GM23338 (cell line): ENCODE results near the gene DLX5. TPM values are rescaled to one million over a fixed set of nuclear protein-coding genes. Genes with fewer than 3 reads are reported as not detected.

Experiments used
- ATAC-seq: fragments of 200-7000 bp; cut with Tn5 transposase; 3 replicates; pipeline ENCODE4 v1.9.1; 2020
- DNase-seq: peaks from one replicate; pipeline ENCODE4 v3.0.0-alpha.2; 2015; ENCODE audit warnings: low spot score
- H2AFZ ChIP-seq: fragments of 200-600 bp; sonication (generic); 2 replicates; pipeline ENCODE4 v1.8.0; 2016; ENCODE audit warnings: antibody characterized with exemption, mild to moderate bottlenecking, moderate library complexity
- H3F3A ChIP-seq: fragments of 200-600 bp; sonication (generic); replicated peaks from 2 replicates; pipeline ENCODE4 v1.8.0; 2017; ENCODE audit warnings: antibody characterized with exemption, mixed run types, low read depth
- H3K27ac ChIP-seq: fragments of 200-600 bp; sonication (generic); 2 replicates; pipeline ENCODE4 v1.6.1; 2016; ENCODE audit warnings: low read depth
- H3K27me3 ChIP-seq: fragments of 200-600 bp; sonication (generic); 2 replicates; pipeline ENCODE4 v1.8.0; 2016; ENCODE audit warnings: mild to moderate bottlenecking, mixed run types, moderate library complexity; ENCODE audit not compliant: insufficient read depth
- H3K36me3 ChIP-seq: fragments of 200-600 bp; sonication (generic); 2 replicates; pipeline ENCODE4 v1.8.0; 2016; ENCODE audit warnings: mild to moderate bottlenecking; ENCODE audit not compliant: insufficient read depth
- H3K4me1 ChIP-seq: fragments of 200-600 bp; sonication (generic); 2 replicates; pipeline ENCODE4 v1.8.0; 2016; ENCODE audit warnings: mild to moderate bottlenecking, moderate library complexity; ENCODE audit not compliant: insufficient read depth
- H3K4me2 ChIP-seq: fragments of 200-600 bp; sonication (generic); 2 replicates; pipeline ENCODE4 v1.7.1; 2017; ENCODE audit warnings: mixed run types
- H3K4me3 ChIP-seq: fragments of 200-600 bp; sonication (generic); 2 replicates; pipeline ENCODE4 v1.6.1; 2016; ENCODE audit warnings: mixed run types
- H3K79me2 ChIP-seq: fragments of 200-600 bp; sonication (generic); replicated peaks from 2 replicates; pipeline ENCODE4 v1.8.0; 2017; ENCODE audit warnings: mild to moderate bottlenecking; ENCODE audit not compliant: insufficient read depth
- H3K9me2 ChIP-seq: fragments of 200-600 bp; sonication (generic); 2 replicates; pipeline ENCODE4 v1.8.0; 2017; ENCODE audit not compliant: insufficient read depth
- H4K20me1 ChIP-seq: fragments of 200-600 bp; sonication (generic); replicated peaks from 2 replicates; pipeline ENCODE4 v1.8.0; 2017; ENCODE audit warnings: mild to moderate bottlenecking; ENCODE audit not compliant: insufficient read depth
- H3K27ac Mint-ChIP-seq: 2 replicates; pipeline ENCODE4 v1.8.0; 2020; ENCODE audit warnings: inconsistent platforms, mild to moderate bottlenecking, moderate library complexity, mixed read lengths
- H3K27me3 Mint-ChIP-seq: 3 replicates; pipeline ENCODE4 v1.8.0; 2022; ENCODE audit warnings: low read depth, mild to moderate bottlenecking, moderate library complexity, mixed read lengths, inconsistent platforms; ENCODE audit not compliant: insufficient read depth, poor library complexity
- H3K36me3 Mint-ChIP-seq: 3 replicates; pipeline ENCODE4 v1.8.0; 2021; ENCODE audit warnings: low read depth, mild to moderate bottlenecking, inconsistent platforms, moderate library complexity, mixed read lengths
- H3K4me1 Mint-ChIP-seq: 3 replicates; pipeline ENCODE4 v1.8.0; 2020; ENCODE audit warnings: mild to moderate bottlenecking, inconsistent platforms, mixed read lengths
- H3K4me3 Mint-ChIP-seq: 3 replicates; pipeline ENCODE4 v1.8.0; 2021; ENCODE audit warnings: moderate library complexity, mild to moderate bottlenecking, inconsistent platforms, mixed read lengths
- H3K9me3 Mint-ChIP-seq: 3 replicates; pipeline ENCODE4 v1.8.0; 2020; ENCODE audit warnings: moderate library complexity, mild to moderate bottlenecking, inconsistent platforms, mixed read lengths
- CREB1 ChIP-seq: fragments of 250-450 bp; sonication (Bioruptor Pico); IDR thresholded peaks from 2 replicates; pipeline ENCODE4 v1.5.0; 2020; ENCODE audit warnings: low read depth, mild to moderate bottlenecking, moderate library complexity
- ETS1 ChIP-seq: IDR thresholded peaks from 2 replicates; pipeline ENCODE4 v1.6.1; 2016; ENCODE audit warnings: antibody characterized with exemption
- EZH2 ChIP-seq: fragments of 200-600 bp; sonication (generic); IDR thresholded peaks from one replicate; pipeline ENCODE4 v1.8.0; 2017; ENCODE audit warnings: antibody characterized with exemption, mild to moderate bottlenecking, low read depth; ENCODE audit not compliant: unreplicated experiment
- EZH2phosphoT487 ChIP-seq: fragments of 200-600 bp; sonication (generic); IDR thresholded peaks from one replicate; pipeline ENCODE4 v1.8.1; 2018; ENCODE audit warnings: antibody characterized with exemption; ENCODE audit not compliant: unreplicated experiment
- JUNB ChIP-seq: IDR thresholded peaks from one replicate; pipeline ENCODE4 v1.6.1; 2016; ENCODE audit warnings: antibody characterized with exemption; ENCODE audit not compliant: unreplicated experiment
- POLR2AphosphoS5 ChIP-seq: IDR thresholded peaks from 2 replicates; pipeline ENCODE4 v1.6.1; 2016; ENCODE audit warnings: antibody characterized with exemption, low read depth
- ZNF114 ChIP-seq: fragments of 250-450 bp; sonication (Bioruptor Pico); IDR thresholded peaks from 2 replicates; pipeline ENCODE4 v1.5.0; 2020; ENCODE audit warnings: mild to moderate bottlenecking, moderate library complexity
- polyA plus RNA-seq: library from polyadenylated mRNA; unstranded; fragments of >200 nt; fragmentation: Nextera tagmentation; extraction: Ambion mirVana; gene quantifications from 2 replicates; pipeline ENCODE4 v1.2.1, GENCODE V29; 2016
- total RNA-seq: library from RNA; depleted of rRNA; stranded (reverse); fragments of >200 nt; shearing (Covaris generic); gene quantifications from 2 replicates; pipeline ENCODE4 v1.2.3, GENCODE V29; 2014
- TF ChIP-seq, protein P1 (sequence below): fragments of 250-450 bp; sonication (Bioruptor Pico); IDR thresholded peaks from 2 replicates; pipeline ENCODE4 v1.5.0; 2020; ENCODE audit warnings: mild to moderate bottlenecking, moderate library complexity
- TF ChIP-seq, protein P2 (sequence below), 2 experiments: fragments of 200-600 bp in 1 of 2; sonication (generic) in 1 of 2; conservative IDR thresholded peaks; 2 replicates each; pipeline versions ENCODE4 v1.5.1 to v1.6.1; 2016 to 2017; ENCODE audit warnings: antibody characterized with exemption in 2 of 2, low read depth in 2 of 2, mild to moderate bottlenecking in 2 of 2, moderate library complexity in 1 of 2

The DLX5 gene
- total and polyA plus RNA-seq, 2 experiments from 2014 or later = not detected

- Mint-ChIP-seq H3K9me3 (peaks cover 7% of the 10 kb centered on the region; the same call in 1 of the 3 replicates), H3K27me3 (peaks cover 100% of the 10 kb centered on the region), H3K4me1 (peaks cover 75% of the 10 kb centered on the region), H3K36me3 (no peaks in the 10 kb centered on the region; the same call in 2 of the 3 replicates), H3K27ac (no peak overlapping the region), H3K4me3 (peak overlapping the region; percentile 44)
- Histone ChIP-seq H3K4me1 (peaks cover 81% of the 10 kb centered on the region), H3K27me3 (peaks cover 100% of the 10 kb centered on the region), H4K20me1 (peaks cover 25% of the 10 kb centered on the region), H3K4me2 (peak overlapping the region; percentile 90), H3K4me3 (peak overlapping the region; percentile 58), H3F3A (peaks cover 44% of the 10 kb centered on the region), H3K79me2 (no peaks in the 10 kb centered on the region), H3K9me2 (no peaks in the 10 kb centered on the region), H3K36me3 (no peaks in the 10 kb centered on the region), H3K27ac (no peak overlapping the region), H2AFZ (no peak overlapping the region; the same call in 1 of the 2 replicates)
- ATAC-seq (no peak), DNase-seq (peak; percentile 63)
- TF ChIP-seq ETS1 (no peak), POLR2AphosphoS5 (no peak), JUNB (no peak), ZNF114 (no peak), EZH2 (peak; percentile 95), EZH2phosphoT487 (peak; percentile 81), CREB1 (CRISPR knock-in tag) (no peak)
- TF ChIP-seq, protein P1, sequence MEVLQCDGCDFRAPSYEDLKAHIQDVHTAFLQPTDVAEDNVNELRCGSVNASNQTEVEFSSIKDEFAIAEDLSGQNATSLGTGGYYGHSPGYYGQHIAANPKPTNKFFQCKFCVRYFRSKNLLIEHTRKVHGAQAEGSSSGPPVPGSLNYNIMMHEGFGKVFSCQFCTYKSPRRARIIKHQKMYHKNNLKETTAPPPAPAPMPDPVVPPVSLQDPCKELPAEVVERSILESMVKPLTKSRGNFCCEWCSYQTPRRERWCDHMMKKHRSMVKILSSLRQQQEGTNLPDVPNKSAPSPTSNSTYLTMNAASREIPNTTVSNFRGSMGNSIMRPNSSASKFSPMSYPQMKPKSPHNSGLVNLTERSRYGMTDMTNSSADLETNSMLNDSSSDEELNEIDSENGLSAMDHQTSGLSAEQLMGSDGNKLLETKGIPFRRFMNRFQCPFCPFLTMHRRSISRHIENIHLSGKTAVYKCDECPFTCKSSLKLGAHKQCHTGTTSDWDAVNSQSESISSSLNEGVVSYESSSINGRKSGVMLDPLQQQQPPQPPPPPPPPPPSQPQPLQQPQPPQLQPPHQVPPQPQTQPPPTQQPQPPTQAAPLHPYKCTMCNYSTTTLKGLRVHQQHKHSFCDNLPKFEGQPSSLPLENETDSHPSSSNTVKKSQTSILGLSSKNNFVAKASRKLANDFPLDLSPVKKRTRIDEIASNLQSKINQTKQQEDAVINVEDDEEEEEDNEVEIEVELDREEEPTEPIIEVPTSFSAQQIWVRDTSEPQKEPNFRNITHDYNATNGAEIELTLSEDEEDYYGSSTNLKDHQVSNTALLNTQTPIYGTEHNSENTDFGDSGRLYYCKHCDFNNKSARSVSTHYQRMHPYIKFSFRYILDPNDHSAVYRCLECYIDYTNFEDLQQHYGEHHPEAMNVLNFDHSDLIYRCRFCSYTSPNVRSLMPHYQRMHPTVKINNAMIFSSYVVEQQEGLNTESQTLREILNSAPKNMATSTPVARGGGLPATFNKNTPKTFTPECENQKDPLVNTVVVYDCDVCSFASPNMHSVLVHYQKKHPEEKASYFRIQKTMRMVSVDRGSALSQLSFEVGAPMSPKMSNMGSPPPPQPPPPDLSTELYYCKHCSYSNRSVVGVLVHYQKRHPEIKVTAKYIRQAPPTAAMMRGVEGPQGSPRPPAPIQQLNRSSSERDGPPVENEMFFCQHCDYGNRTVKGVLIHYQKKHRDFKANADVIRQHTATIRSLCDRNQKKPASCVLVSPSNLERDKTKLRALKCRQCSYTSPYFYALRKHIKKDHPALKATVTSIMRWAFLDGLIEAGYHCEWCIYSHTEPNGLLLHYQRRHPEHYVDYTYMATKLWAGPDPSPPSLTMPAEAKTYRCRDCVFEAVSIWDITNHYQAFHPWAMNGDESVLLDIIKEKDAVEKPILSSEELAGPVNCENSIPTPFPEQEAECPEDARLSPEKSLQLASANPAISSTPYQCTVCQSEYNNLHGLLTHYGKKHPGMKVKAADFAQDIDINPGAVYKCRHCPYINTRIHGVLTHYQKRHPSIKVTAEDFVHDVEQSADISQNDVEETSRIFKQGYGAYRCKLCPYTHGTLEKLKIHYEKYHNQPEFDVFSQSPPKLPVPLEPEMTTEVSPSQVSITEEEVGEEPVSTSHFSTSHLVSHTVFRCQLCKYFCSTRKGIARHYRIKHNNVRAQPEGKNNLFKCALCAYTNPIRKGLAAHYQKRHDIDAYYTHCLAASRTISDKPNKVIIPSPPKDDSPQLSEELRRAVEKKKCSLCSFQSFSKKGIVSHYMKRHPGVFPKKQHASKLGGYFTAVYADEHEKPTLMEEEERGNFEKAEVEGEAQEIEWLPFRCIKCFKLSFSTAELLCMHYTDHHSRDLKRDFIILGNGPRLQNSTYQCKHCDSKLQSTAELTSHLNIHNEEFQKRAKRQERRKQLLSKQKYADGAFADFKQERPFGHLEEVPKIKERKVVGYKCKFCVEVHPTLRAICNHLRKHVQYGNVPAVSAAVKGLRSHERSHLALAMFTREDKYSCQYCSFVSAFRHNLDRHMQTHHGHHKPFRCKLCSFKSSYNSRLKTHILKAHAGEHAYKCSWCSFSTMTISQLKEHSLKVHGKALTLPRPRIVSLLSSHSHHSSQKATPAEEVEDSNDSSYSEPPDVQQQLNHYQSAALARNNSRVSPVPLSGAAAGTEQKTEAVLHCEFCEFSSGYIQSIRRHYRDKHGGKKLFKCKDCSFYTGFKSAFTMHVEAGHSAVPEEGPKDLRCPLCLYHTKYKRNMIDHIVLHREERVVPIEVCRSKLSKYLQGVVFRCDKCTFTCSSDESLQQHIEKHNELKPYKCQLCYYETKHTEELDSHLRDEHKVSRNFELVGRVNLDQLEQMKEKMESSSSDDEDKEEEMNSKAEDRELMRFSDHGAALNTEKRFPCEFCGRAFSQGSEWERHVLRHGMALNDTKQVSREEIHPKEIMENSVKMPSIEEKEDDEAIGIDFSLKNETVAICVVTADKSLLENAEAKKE (CRISPR knock-in tag) = no peak
- TF ChIP-seq, protein P2, sequence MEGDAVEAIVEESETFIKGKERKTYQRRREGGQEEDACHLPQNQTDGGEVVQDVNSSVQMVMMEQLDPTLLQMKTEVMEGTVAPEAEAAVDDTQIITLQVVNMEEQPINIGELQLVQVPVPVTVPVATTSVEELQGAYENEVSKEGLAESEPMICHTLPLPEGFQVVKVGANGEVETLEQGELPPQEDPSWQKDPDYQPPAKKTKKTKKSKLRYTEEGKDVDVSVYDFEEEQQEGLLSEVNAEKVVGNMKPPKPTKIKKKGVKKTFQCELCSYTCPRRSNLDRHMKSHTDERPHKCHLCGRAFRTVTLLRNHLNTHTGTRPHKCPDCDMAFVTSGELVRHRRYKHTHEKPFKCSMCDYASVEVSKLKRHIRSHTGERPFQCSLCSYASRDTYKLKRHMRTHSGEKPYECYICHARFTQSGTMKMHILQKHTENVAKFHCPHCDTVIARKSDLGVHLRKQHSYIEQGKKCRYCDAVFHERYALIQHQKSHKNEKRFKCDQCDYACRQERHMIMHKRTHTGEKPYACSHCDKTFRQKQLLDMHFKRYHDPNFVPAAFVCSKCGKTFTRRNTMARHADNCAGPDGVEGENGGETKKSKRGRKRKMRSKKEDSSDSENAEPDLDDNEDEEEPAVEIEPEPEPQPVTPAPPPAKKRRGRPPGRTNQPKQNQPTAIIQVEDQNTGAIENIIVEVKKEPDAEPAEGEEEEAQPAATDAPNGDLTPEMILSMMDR (conservative IDR thresholded peaks at IDR 0.05; ENCODE audit: low read depth in 2 of 2) = no peak
Measured at GRCh38 chr7:97020601-97020995, 4.0 kb downstream of the DLX5 start.
